Left lung (tissue), 10 donors: ENCODE measurements around the gene SENP3. TPM values are rescaled to one million over a fixed set of nuclear protein-coding genes. Genes with fewer than 3 reads are reported as not detected.

Experiments
- ATAC-seq: fragments of 200-7000 bp; cut with Tn5 transposase; one replicate; pipeline ENCODE4 v1.9.1; 2020; ENCODE audit warnings: moderate library complexity
- DNase-seq, 4 donors: peaks; one replicate each; pipeline ENCODE4 v3.0.0-alpha.2; 2013 to 2020
- H3K27ac ChIP-seq, 2 donors: fragments of 200-600 bp; sonication (generic) in 1 of 2; one replicate each; pipeline versions ENCODE4 v1.5.0 to v1.8.0; 2020 to 2021
- H3K27me3 ChIP-seq, 2 donors: fragments of 200-600 bp; sonication (generic) in 1 of 2; one replicate each; pipeline versions ENCODE4 v1.5.0 to v1.8.0; 2020 to 2021
- H3K36me3 ChIP-seq, 2 donors: fragments of 200-600 bp; sonication (generic) in 1 of 2; one replicate each; pipeline versions ENCODE4 v1.5.0 to v1.8.0; 2020 to 2021
- H3K4me1 ChIP-seq, 2 donors: fragments of 200-600 bp; one replicate each; pipeline ENCODE4 v1.8.0; 2021
- H3K4me3 ChIP-seq, 2 donors: fragments of 200-600 bp; sonication (generic) in 1 of 2; one replicate each; pipeline versions ENCODE4 v1.5.0 to v1.8.0; 2020 to 2021; ENCODE audit warnings: mild to moderate bottlenecking in 1 of 2
- H3K9me3 ChIP-seq, 2 donors: fragments of 200-600 bp; sonication (generic) in 1 of 2; one replicate each; pipeline versions ENCODE4 v1.5.0 to v1.8.0; 2020 to 2021
- CTCF ChIP-seq, 2 donors: fragments of 200-600 bp; sonication (generic) in 1 of 2; IDR thresholded peaks; one replicate each; pipeline versions ENCODE4 v1.5.0 to v1.8.0; 2021; ENCODE audit warnings: antibody characterized with exemption in 2 of 2
- intact Hi-C, 2 donors: fragments of 100-400 bp; cut with DNase I; formaldehyde crosslinking; loops; one replicate each; pipeline versions ENCODE4 v1.11.2 to v1.14.2; 2022
- polyA plus RNA-seq, 6 donors: library from polyadenylated mRNA; unstranded; fragments of 120-200 nt; gene quantifications; one replicate each; pipeline ENCODE4 v1.2.1, GENCODE V29; 2013; ENCODE audit not compliant: insufficient read length in 6 of 6
- total RNA-seq, 2 donors: library from RNA; stranded (reverse); fragmentation: NEBNext Ultra II Directional; extraction: Animal tissue kit (Norgen Biotek cat#: 25700); gene quantifications; one replicate each; pipeline ENCODE4 v1.2.1, GENCODE V29; 2021
- donor health status: DM: no; HTN: yes; CAD: no.
- donor health status: DM: no; HTN: no; CAD: no.

Gene SENP3
- total and polyA plus RNA-seq, 8 donors = 43.5 to 72.5 (median 67.9) TPM

- no peaks in the 10 kb centered on the region for H3K27me3 ChIP-seq
- DNase-seq = peak; percentile 98 to 99 (median 99)
- H3K27ac ChIP-seq = peak overlapping the region; percentile 97 to 98
- TF ChIP-seq CTCF (IDR thresholded peaks at IDR 0.05) = peak in 1 of 2 donors; percentile 27
- peak overlapping the region; percentile 100 for H3K4me3 ChIP-seq
- intact Hi-C loops = no loop called here
- H3K4me1 ChIP-seq = peaks cover 18 to 53% of the 10 kb centered on the region in 2 donors
- no peaks in the 10 kb centered on the region for H3K9me3 ChIP-seq
- ATAC-seq = peak; percentile 92
- H3K36me3 ChIP-seq = peaks cover 0 to 76% of the 10 kb centered on the region in 2 donors
These were observed 11.0 kb downstream of the SENP3 start for GRCh38 chr17:7572588-7573323.

- intact Hi-C loops = no loop called here
- H3K4me3 ChIP-seq = peak overlapping the region; percentile 100
- H3K4me1 ChIP-seq = peaks cover 18 to 60% of the 10 kb centered on the region in 2 donors
- H3K27me3 ChIP-seq = no peaks in the 10 kb centered on the region
- peak overlapping the region; percentile 97 to 98 for H3K27ac ChIP-seq
- ATAC-seq = peak; percentile 73
- H3K9me3 ChIP-seq = no peaks in the 10 kb centered on the region
- peak; percentile 90 to 97 (median 94) for DNase-seq
- no peak for TF ChIP-seq CTCF (IDR thresholded peaks at IDR 0.05)
- H3K36me3 ChIP-seq = peaks cover 0 to 79% of the 10 kb centered on the region in 2 donors
These were observed 11.8 kb downstream of the SENP3 start for GRCh38 chr17:7573324-7574080.

GRCh38 chr17:7574176-7574953 is 12.6 kb downstream of the SENP3 start:
- intact Hi-C loops = no loop called here
- Histone ChIP-seq H3K4me3 (peak overlapping the region; percentile 100), H3K36me3 (peaks cover 0 to 77% of the 10 kb centered on the region in 2 donors), H3K27ac (peak overlapping the region; percentile 97 to 98), H3K27me3 (no peaks in the 10 kb centered on the region), H3K9me3 (no peaks in the 10 kb centered on the region), H3K4me1 (peaks cover 22 to 69% of the 10 kb centered on the region in 2 donors)
- no peak for DNase-seq
- no peak for ATAC-seq
- no peak for TF ChIP-seq CTCF (IDR thresholded peaks at IDR 0.05)

GRCh38 chr17:7575481-7575883 is 13.8 kb downstream of the SENP3 start:
- Histone ChIP-seq H3K27ac (peak overlapping the region in 1 of 2 donors; percentile 34), H3K4me1 (peaks cover 26 to 80% of the 10 kb centered on the region in 2 donors), H3K9me3 (no peaks in the 10 kb centered on the region), H3K36me3 (peaks cover 0 to 71% of the 10 kb centered on the region in 2 donors), H3K27me3 (no peaks in the 10 kb centered on the region), H3K4me3 (peak overlapping the region in 1 of 2 donors; percentile 100)
- TF ChIP-seq CTCF (IDR thresholded peaks at IDR 0.05) = no peak
- DNase-seq (no peak), ATAC-seq (no peak)
- intact Hi-C loops = no loop called here
